ENCODE measurements around the gene RAB1A. TPM values are rescaled to one million over a fixed set of nuclear protein-coding genes. Genes with fewer than 3 reads are reported as not detected.

Gene RAB1A
- total RNA-seq, 1 experiment from 2014 or later = 128 TPM

- DNase-seq (ENCODE audit: low read depth, low spot score) (no peak), ATAC-seq (no peak)
- in situ Hi-C loops (cut with HindIII; ENCODE audit: low pct_unique_long_range_greater_than_20kb, low sequenced_read_pairs) = no loop called here
These were observed 34.6 kb upstream of the RAB1A start for GRCh38 chr2:65164426-65164891.

GRCh38 chr2:65161551-65162100, 31.7 kb upstream of the RAB1A start:
- intact Hi-C loops (cut with micrococcal nuclease; ENCODE audit: unreplicated experiment) = loop anchor here (10.0 kb wide), 1 partner anchor 247 kb away; no protein-coding TSS in a partner anchor
- H3K4me3 ChIP-seq (ENCODE audit: low read depth in 2 of 2, low read length in 2 of 2) = no peak overlapping the region
- in situ Hi-C loops (cut with HindIII; ENCODE audit: low pct_unique_long_range_greater_than_20kb, low sequenced_read_pairs) = no loop called here
- no peaks in the 10 kb centered on the region for H3K36me3 ChIP-seq (ENCODE audit: control insufficient read depth, insufficient read depth, low read length)
- ChIA-PET CTCF (no interaction called here), POLR2A (no interaction called here)
- no TSS peak for BruUV-seq (replicated peaks)
- no peak for TF ChIP-seq SIN3A (IDR thresholded peaks at IDR 0.05; ENCODE audit: borderline replicate concordance, insufficient read depth, low read depth, low read length)
- TF ChIP-seq POLR2AphosphoS5 (IDR thresholded peaks at IDR 0.05; ENCODE audit: low read depth, low read length) = no peak
- TF ChIP-seq REST (IDR thresholded peaks at IDR 0.05; ENCODE audit: insufficient read depth in 1 of 2, low read depth in 2 of 2, low read length in 1 of 2) = no peak
- no peak for TF ChIP-seq CTCF (IDR thresholded peaks at IDR 0.05)
- no peak for TF ChIP-seq TCF7L2 (IDR thresholded peaks at IDR 0.05; ENCODE audit: low read depth, low read length)
- H3K27me3 ChIP-seq (ENCODE audit: control insufficient read depth, insufficient read depth, low read length) = no peaks in the 10 kb centered on the region
- H3K9me3 ChIP-seq (ENCODE audit: control insufficient read depth, insufficient read depth, low read depth, low read length) = no peaks in the 10 kb centered on the region
- DNase-seq (ENCODE audit: low read depth, low spot score) (no peak), ATAC-seq (peak; percentile 48; the same call in 1 of the 2 replicates)
- H3K4me1 ChIP-seq (ENCODE audit: control insufficient read depth, insufficient read depth, low read length) = no peaks in the 10 kb centered on the region
- H3K27ac ChIP-seq (ENCODE audit: low read length) = no peak overlapping the region

More at GRCh38 chr2:65164426-65164891, 34.6 kb upstream of the RAB1A start:
- no peak overlapping the region for H3K4me3 ChIP-seq (ENCODE audit: low read depth in 2 of 2, low read length in 2 of 2)
- H3K4me1 ChIP-seq (ENCODE audit: control insufficient read depth, insufficient read depth, low read length) = no peaks in the 10 kb centered on the region
- no peak overlapping the region for H3K27ac ChIP-seq (ENCODE audit: low read length)
- POLR2A ChIA-PET = interaction anchor here (0.7 to 0.8 kb wide), 2 partner anchors 99 to 516 kb away, joined by 4 to 6 read pairs; no protein-coding TSS in a partner anchor
- CTCF ChIA-PET = interaction anchor here (0.6 kb wide), 1 partner anchor 403 kb away, joined by 9 read pairs; no protein-coding TSS in a partner anchor
- no peaks in the 10 kb centered on the region for H3K36me3 ChIP-seq (ENCODE audit: control insufficient read depth, insufficient read depth, low read length)
- no peak for TF ChIP-seq POLR2AphosphoS5 (IDR thresholded peaks at IDR 0.05; ENCODE audit: low read depth, low read length)
- no peak for TF ChIP-seq SIN3A (IDR thresholded peaks at IDR 0.05; ENCODE audit: borderline replicate concordance, insufficient read depth, low read depth, low read length)
- TF ChIP-seq REST (IDR thresholded peaks at IDR 0.05; ENCODE audit: insufficient read depth in 1 of 2, low read depth in 2 of 2, low read length in 1 of 2) = no peak
- no peak for TF ChIP-seq TCF7L2 (IDR thresholded peaks at IDR 0.05; ENCODE audit: low read depth, low read length)
- no peak for TF ChIP-seq CTCF (IDR thresholded peaks at IDR 0.05)
- no peaks in the 10 kb centered on the region for H3K9me3 ChIP-seq (ENCODE audit: control insufficient read depth, insufficient read depth, low read depth, low read length)
- intact Hi-C loops (cut with micrococcal nuclease; ENCODE audit: unreplicated experiment) = loop anchor here (10.0 kb wide), 1 partner anchor 250 kb away; no protein-coding TSS in a partner anchor
- BruUV-seq (replicated peaks) = no TSS peak
- H3K27me3 ChIP-seq (ENCODE audit: control insufficient read depth, insufficient read depth, low read length) = no peaks in the 10 kb centered on the region

All from Panc1 (cell line).